WTC11 (cell line): Measurements from ENCODE around the gene HDAC3. TPM values are rescaled to one million over a fixed set of nuclear protein-coding genes. Genes with fewer than 3 reads are reported as not detected.

Experiments used
- ATAC-seq: fragments of 200-7000 bp; cut with Tn5 transposase; 2 replicates; pipeline ENCODE4 v1.10.0; 2021; ENCODE audit warnings: mild to moderate bottlenecking, moderate library complexity
- CTCF ChIA-PET: fragments of 300-600 bp; sonication (Branson Sonifier 250); formaldehyde crosslinking; loops from one replicate; lab custom pipeline; 2021; ENCODE audit warnings: antibody characterized with exemption; lab: Charles Lee
- POLR2A ChIA-PET: fragments of 350-600 bp; sonication (Branson Sonifier 250); formaldehyde crosslinking; loops from one replicate; lab custom pipeline; 2021; ENCODE audit warnings: antibody characterized with exemption; lab: Charles Lee
- DNase-seq: peaks from one replicate; pipeline ENCODE4 v3.0.0; 2021; ENCODE audit warnings: low spot score
- H3K27ac Mint-ChIP-seq: 2 replicates; pipeline ENCODE4 v1.8.0; 2021; ENCODE audit warnings: mixed read lengths
- H3K27me3 Mint-ChIP-seq: 2 replicates; pipeline ENCODE4 v1.8.0; 2021; ENCODE audit warnings: low read depth, mild to moderate bottlenecking, moderate library complexity, mixed read lengths
- H3K36me3 Mint-ChIP-seq: 2 replicates; pipeline ENCODE4 v1.8.0; 2021; ENCODE audit warnings: mixed read lengths
- H3K4me1 Mint-ChIP-seq: 2 replicates; pipeline ENCODE4 v1.8.0; 2022; ENCODE audit warnings: mixed read lengths
- H3K4me3 Mint-ChIP-seq: 2 replicates; pipeline ENCODE4 v1.8.0; 2021; ENCODE audit warnings: mild to moderate bottlenecking, moderate library complexity, mixed read lengths
- H3K9me3 Mint-ChIP-seq: 2 replicates; pipeline ENCODE4 v1.8.0; 2021; ENCODE audit warnings: mixed read lengths
- AFF4 ChIP-seq: sonication (generic); formaldehyde crosslinking; IDR thresholded peaks from 2 replicates; pipeline ENCODE4 v1.8.1; 2023; ENCODE audit warnings: mild to moderate bottlenecking, missing genetic modification reagents, borderline replicate concordance
- AR ChIP-seq: fragments of 250-450 bp; sonication (Bioruptor Pico); IDR thresholded peaks from 2 replicates; pipeline ENCODE4 v1.9.0; 2021; ENCODE audit warnings: mild to moderate bottlenecking
- ATF3 ChIP-seq: sonication (generic); formaldehyde crosslinking; conservative IDR thresholded peaks from 2 replicates; pipeline ENCODE4 v1.8.1; 2022; ENCODE audit warnings: mild to moderate bottlenecking, missing genetic modification reagents
- E2F4 ChIP-seq: sonication (generic); formaldehyde crosslinking; IDR thresholded peaks from 2 replicates; pipeline ENCODE4 v1.8.1; 2022; ENCODE audit warnings: low read depth, mild to moderate bottlenecking, moderate library complexity, missing genetic modification reagents, borderline replicate concordance
- ELF4 ChIP-seq: sonication (generic); formaldehyde crosslinking; IDR thresholded peaks from 2 replicates; pipeline ENCODE4 v1.8.1; 2022; ENCODE audit warnings: low read depth, mild to moderate bottlenecking, moderate library complexity, missing genetic modification reagents
- FOXJ3 ChIP-seq: sonication (generic); formaldehyde crosslinking; IDR thresholded peaks from 2 replicates; pipeline ENCODE4 v1.9.0; 2021; ENCODE audit warnings: missing genetic modification reagents, mild to moderate bottlenecking, borderline replicate concordance
- GABPB1 ChIP-seq: sonication (generic); formaldehyde crosslinking; IDR thresholded peaks from 2 replicates; pipeline ENCODE4 v1.8.1; 2023; ENCODE audit warnings: mild to moderate bottlenecking, missing genetic modification reagents
- GRHL2 ChIP-seq: fragments of 250-450 bp; sonication (Bioruptor Pico); IDR thresholded peaks from 2 replicates; pipeline ENCODE4 v1.8.0; 2022; ENCODE audit warnings: mild to moderate bottlenecking, moderate library complexity; ENCODE audit not compliant: insufficient replicate concordance, severe bottlenecking
- HMGXB4 ChIP-seq: sonication (generic); formaldehyde crosslinking; IDR thresholded peaks from 2 replicates; pipeline ENCODE4 v1.8.1; 2023; ENCODE audit warnings: mild to moderate bottlenecking, moderate library complexity, missing genetic modification reagents
- KAT7 ChIP-seq: sonication (generic); formaldehyde crosslinking; IDR thresholded peaks from 2 replicates; pipeline ENCODE4 v1.8.1; 2023; ENCODE audit warnings: missing genetic modification reagents, mild to moderate bottlenecking, borderline replicate concordance
- MXD4 ChIP-seq: fragments of 250-450 bp; sonication (Bioruptor Pico); IDR thresholded peaks from 2 replicates; pipeline ENCODE4 v1.8.0; 2021; ENCODE audit warnings: mild to moderate bottlenecking, moderate library complexity, borderline replicate concordance
- NFYB ChIP-seq: sonication (generic); formaldehyde crosslinking; conservative IDR thresholded peaks from 2 replicates; pipeline ENCODE4 v1.8.0; 2022; ENCODE audit warnings: low read depth, missing genetic modification reagents
- NR3C1 ChIP-seq: sonication (generic); formaldehyde crosslinking; conservative IDR thresholded peaks from 2 replicates; pipeline ENCODE4 v1.8.1; 2023; ENCODE audit warnings: low read depth, mild to moderate bottlenecking, missing genetic modification reagents
- OVOL2 ChIP-seq: fragments of 250-450 bp; sonication (Bioruptor Pico); IDR thresholded peaks from 2 replicates; pipeline ENCODE4 v1.9.0; 2021; ENCODE audit warnings: mild to moderate bottlenecking, borderline replicate concordance
- RELA ChIP-seq: sonication (generic); formaldehyde crosslinking; IDR thresholded peaks from 2 replicates; pipeline ENCODE4 v1.8.1; 2022; ENCODE audit warnings: missing genetic modification reagents, mild to moderate bottlenecking, borderline replicate concordance
- SMAD4 ChIP-seq: sonication (generic); formaldehyde crosslinking; IDR thresholded peaks from 2 replicates; pipeline ENCODE4 v1.8.0; 2022; ENCODE audit warnings: mild to moderate bottlenecking, missing genetic modification reagents
- TCF7 ChIP-seq: sonication (generic); formaldehyde crosslinking; IDR thresholded peaks from 2 replicates; pipeline ENCODE4 v1.8.0; 2022; ENCODE audit warnings: mild to moderate bottlenecking, low read depth, missing genetic modification reagents, moderate library complexity
- USF1 ChIP-seq: sonication (generic); formaldehyde crosslinking; IDR thresholded peaks from 2 replicates; pipeline ENCODE4 v1.8.0; 2022; ENCODE audit warnings: mild to moderate bottlenecking, missing genetic modification reagents
- ZBTB43 ChIP-seq: sonication (generic); formaldehyde crosslinking; IDR thresholded peaks from 2 replicates; pipeline ENCODE4 v1.8.1; 2023; ENCODE audit warnings: mild to moderate bottlenecking, missing genetic modification reagents
- ZNF512 ChIP-seq: sonication (generic); formaldehyde crosslinking; IDR thresholded peaks from 2 replicates; pipeline ENCODE4 v1.8.1; 2022; ENCODE audit warnings: missing genetic modification reagents, borderline replicate concordance
- total RNA-seq: library from RNA; stranded (reverse); gene quantifications from 3 replicates; pipeline ENCODE4 v1.2.3, GENCODE V29; 2021

Gene HDAC3
- total RNA-seq, 1 experiment from 2014 or later, result 96.2 TPM

- H3K9me3 Mint-ChIP-seq, result no peaks in the 10 kb centered on the region
- DNase-seq (no peak), ATAC-seq (no peak)
- ChIA-PET CTCF (no interaction called here), POLR2A (no interaction called here)
- no peak overlapping the region for H3K27ac Mint-ChIP-seq
- H3K27me3 Mint-ChIP-seq, result no peaks in the 10 kb centered on the region
- no peak overlapping the region for H3K4me3 Mint-ChIP-seq
- peaks cover 60% of the 10 kb centered on the region for H3K36me3 Mint-ChIP-seq
- no peak for TF ChIP-seq ATF3 (CRISPR knock-in tag)
- no peak for TF ChIP-seq SMAD4 (CRISPR knock-in tag)
- TF ChIP-seq GRHL2, result no peak
- no peak for TF ChIP-seq ZBTB43 (CRISPR knock-in tag)
- no peak for TF ChIP-seq HMGXB4
- no peak for TF ChIP-seq GABPB1 (CRISPR knock-in tag)
- TF ChIP-seq OVOL2 (CRISPR knock-in tag), result no peak
- no peak for TF ChIP-seq TCF7 (CRISPR knock-in tag)
- TF ChIP-seq MXD4 (CRISPR knock-in tag), result no peak
- TF ChIP-seq NR3C1 (CRISPR knock-in tag), result no peak
- no peak for TF ChIP-seq KAT7
- no peak for TF ChIP-seq ZNF512
- TF ChIP-seq USF1 (CRISPR knock-in tag), result no peak
- peaks cover 8% of the 10 kb centered on the region for H3K4me1 Mint-ChIP-seq
Observed at GRCh38 chr5:141656396-141656795, 19.7 kb upstream of the HDAC3 start.

GRCh38 chr5:141655020-141655419 lies 18.4 kb upstream of the HDAC3 start:
- ChIA-PET CTCF (interaction anchor here (0.9 kb wide), 1 partner anchor 18 kb away, joined by 3 read pairs; the partner anchor contains the start of genes HDAC3 and RELL2), POLR2A (no interaction called here)
- peaks cover 53% of the 10 kb centered on the region for H3K36me3 Mint-ChIP-seq
- no peak for DNase-seq
- no peak overlapping the region for H3K27ac Mint-ChIP-seq
- H3K4me3 Mint-ChIP-seq, result no peak overlapping the region
- ATAC-seq, result no peak
- no peaks in the 10 kb centered on the region for H3K27me3 Mint-ChIP-seq
- peaks cover 16% of the 10 kb centered on the region for H3K4me1 Mint-ChIP-seq
- no peaks in the 10 kb centered on the region for H3K9me3 Mint-ChIP-seq
- TF ChIP-seq AR (CRISPR knock-in tag) (no peak), E2F4 (CRISPR knock-in tag) (no peak), ELF4 (CRISPR knock-in tag) (no peak), NFYB (CRISPR knock-in tag) (no peak), GRHL2 (no peak), AFF4 (CRISPR knock-in tag) (no peak), RELA (no peak), FOXJ3 (CRISPR knock-in tag) (no peak)
